Measurements from ENCODE around the gene L2HGDH. TPM values are rescaled to one million over a fixed set of nuclear protein-coding genes. Genes with fewer than 3 reads are reported as not detected.

L2HGDH gene
- total RNA-seq, 2 donors from 2014 or later: 11.2 to 18.2 TPM

Other genes starting within 250 kb of the L2HGDH start
- 10 to 100 TPM; 11.3 to 13.8 TPM for gene VCPKMT, start 195.7 kb downstream of the L2HGDH start, total RNA-seq
- 10 to 100 TPM; 38.2 to 41.7 TPM for gene SOS2, start 80.7 kb downstream of the L2HGDH start, total RNA-seq
- gene DMAC2L, start 95 bp upstream of the L2HGDH start, total RNA-seq: 10 to 100 TPM; 18.2 to 18.9 TPM
- gene CDKL1, start 84.7 kb upstream of the L2HGDH start, total RNA-seq: 1 to 10 TPM; 6.3 to 9.3 TPM
- gene MAP4K5, start 220.3 kb upstream of the L2HGDH start, total RNA-seq: 10 to 100 TPM; 19.0 to 20.8 TPM
- under 1 TPM; 0.77 to 0.93 TPM for gene ATL1, start 247.9 kb upstream of the L2HGDH start, total RNA-seq

Data from activated T-cell treated with anti-CD3 and anti-CD28 coated beads, Interleukin-2, amount 50 U/mL, for 72 hours (primary cell).